ENCODE results near the gene ATAD3B. TPM values are rescaled to one million over a fixed set of nuclear protein-coding genes. Genes with fewer than 3 reads are reported as not detected.
A peak's percentile ranks its signal among the peaks of the same experiment; 100 is the strongest.

The ATAD3B gene
- total RNA-seq, 6 experiments from 2014 or later: 8.9 to 15.0 (median 10.2) TPM

DNA sequence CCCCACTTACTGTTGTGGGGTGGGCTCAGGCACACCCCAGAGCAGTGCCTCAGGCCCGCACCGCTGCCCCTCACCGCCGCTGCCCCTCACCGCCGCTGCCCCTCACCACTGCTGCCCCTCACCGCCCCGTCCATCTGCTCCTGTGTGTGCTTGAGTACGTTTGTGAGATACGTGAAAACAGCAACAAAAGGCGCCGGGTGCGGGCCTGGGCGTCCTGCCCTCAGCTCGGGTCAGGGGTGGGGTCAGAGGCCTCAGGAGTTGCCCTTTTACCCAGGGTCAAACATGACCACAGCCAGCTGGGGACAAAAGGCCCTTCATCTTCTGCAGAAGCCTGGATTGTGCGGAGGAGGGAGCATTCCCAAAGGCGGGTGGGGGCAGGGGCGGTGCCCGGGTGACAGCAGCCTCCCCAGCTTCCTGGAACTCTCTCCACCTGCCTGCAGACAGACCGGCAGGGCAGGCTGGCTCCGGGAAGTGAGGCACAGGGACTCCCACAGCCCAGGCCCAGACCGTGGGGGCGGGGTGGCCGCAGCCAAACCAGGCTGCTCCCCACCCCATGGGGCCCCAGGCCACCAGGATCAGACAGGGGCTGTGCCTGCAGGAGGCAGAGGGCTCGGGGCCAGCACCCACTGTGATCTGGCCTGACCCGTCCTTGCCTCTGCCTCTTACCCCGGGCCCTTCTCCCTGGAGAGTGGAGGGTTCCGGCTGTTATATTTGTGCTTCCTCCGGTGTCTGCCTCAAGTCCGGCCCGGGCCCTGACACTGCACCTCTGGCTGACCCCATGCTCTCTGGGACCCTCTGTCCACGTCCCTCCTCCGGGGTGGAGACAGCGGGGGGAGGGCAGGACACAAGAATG, 38.4 kb upstream of the ATAD3B start:
- no peaks in the 10 kb centered on the region for H3K36me3 ChIP-seq
- H3K27ac ChIP-seq: peak overlapping the region; percentile 53 to 84 (median 69)
- peak; percentile 96 to 97 (median 97) for DNase-seq
- peak overlapping the region; percentile 35 to 56 (median 53) for H3K4me3 ChIP-seq
- no peaks in the 10 kb centered on the region for H3K9me3 ChIP-seq
- TF ChIP-seq, protein P1, sequence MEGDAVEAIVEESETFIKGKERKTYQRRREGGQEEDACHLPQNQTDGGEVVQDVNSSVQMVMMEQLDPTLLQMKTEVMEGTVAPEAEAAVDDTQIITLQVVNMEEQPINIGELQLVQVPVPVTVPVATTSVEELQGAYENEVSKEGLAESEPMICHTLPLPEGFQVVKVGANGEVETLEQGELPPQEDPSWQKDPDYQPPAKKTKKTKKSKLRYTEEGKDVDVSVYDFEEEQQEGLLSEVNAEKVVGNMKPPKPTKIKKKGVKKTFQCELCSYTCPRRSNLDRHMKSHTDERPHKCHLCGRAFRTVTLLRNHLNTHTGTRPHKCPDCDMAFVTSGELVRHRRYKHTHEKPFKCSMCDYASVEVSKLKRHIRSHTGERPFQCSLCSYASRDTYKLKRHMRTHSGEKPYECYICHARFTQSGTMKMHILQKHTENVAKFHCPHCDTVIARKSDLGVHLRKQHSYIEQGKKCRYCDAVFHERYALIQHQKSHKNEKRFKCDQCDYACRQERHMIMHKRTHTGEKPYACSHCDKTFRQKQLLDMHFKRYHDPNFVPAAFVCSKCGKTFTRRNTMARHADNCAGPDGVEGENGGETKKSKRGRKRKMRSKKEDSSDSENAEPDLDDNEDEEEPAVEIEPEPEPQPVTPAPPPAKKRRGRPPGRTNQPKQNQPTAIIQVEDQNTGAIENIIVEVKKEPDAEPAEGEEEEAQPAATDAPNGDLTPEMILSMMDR (IDR thresholded peaks at IDR 0.05): no peak
- TF ChIP-seq POLR2A (IDR thresholded peaks at IDR 0.05): peak; percentile 74
- H3K27me3 ChIP-seq: no peaks in the 10 kb centered on the region
- intact Hi-C loops (cut with DNase I): no loop called here
- WGBS (ENCODE audit: insufficient coverage, low coverage, low lambda C conversion rate, missing lambda C conversion rate): 5% methylated on average over 4 of the region's 34 CpGs
- ATAC-seq: peak; percentile 56 to 71 (median 67)
- H3K4me1 ChIP-seq: peaks cover 0 to 79% (median 37%) of the 10 kb centered on the region in 4 donors

DNA sequence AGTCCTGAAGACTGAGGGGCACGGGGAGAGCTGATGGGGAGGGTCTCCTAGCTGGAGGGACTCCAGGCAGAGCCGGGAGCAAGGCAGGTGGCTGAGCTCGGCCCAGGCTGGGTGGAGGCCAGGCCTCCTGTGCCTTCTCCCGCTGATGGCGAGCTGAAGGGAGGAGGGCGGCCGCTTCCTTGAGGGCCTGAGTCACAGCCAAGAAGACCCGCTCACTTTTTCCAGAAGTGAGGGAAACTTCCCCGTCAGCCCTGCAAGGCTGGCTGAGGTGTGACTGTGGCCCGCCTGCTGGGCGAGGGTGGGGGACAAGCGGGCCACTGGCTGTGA, 37.8 kb upstream of the ATAD3B start:
- H3K27me3 ChIP-seq: no peaks in the 10 kb centered on the region
- DNase-seq (peak in 2 of 3 donors; percentile 50 to 62), ATAC-seq (no peak)
- H3K4me1 ChIP-seq: peaks cover 0 to 85% (median 40%) of the 10 kb centered on the region in 4 donors
- no peak for TF ChIP-seq POLR2A (IDR thresholded peaks at IDR 0.05)
- TF ChIP-seq, protein P1 (IDR thresholded peaks at IDR 0.05): no peak
- peak overlapping the region; percentile 53 to 84 (median 69) for H3K27ac ChIP-seq
- intact Hi-C loops (cut with DNase I): no loop called here
- peak overlapping the region in 2 of 3 donors; percentile 27 to 53 for H3K4me3 ChIP-seq
- WGBS (ENCODE audit: insufficient coverage, low coverage, low lambda C conversion rate, missing lambda C conversion rate): no CpG with 5 or more reads among the region's 12 CpGs
- no peaks in the 10 kb centered on the region for H3K9me3 ChIP-seq
- H3K36me3 ChIP-seq: no peaks in the 10 kb centered on the region

DNA sequence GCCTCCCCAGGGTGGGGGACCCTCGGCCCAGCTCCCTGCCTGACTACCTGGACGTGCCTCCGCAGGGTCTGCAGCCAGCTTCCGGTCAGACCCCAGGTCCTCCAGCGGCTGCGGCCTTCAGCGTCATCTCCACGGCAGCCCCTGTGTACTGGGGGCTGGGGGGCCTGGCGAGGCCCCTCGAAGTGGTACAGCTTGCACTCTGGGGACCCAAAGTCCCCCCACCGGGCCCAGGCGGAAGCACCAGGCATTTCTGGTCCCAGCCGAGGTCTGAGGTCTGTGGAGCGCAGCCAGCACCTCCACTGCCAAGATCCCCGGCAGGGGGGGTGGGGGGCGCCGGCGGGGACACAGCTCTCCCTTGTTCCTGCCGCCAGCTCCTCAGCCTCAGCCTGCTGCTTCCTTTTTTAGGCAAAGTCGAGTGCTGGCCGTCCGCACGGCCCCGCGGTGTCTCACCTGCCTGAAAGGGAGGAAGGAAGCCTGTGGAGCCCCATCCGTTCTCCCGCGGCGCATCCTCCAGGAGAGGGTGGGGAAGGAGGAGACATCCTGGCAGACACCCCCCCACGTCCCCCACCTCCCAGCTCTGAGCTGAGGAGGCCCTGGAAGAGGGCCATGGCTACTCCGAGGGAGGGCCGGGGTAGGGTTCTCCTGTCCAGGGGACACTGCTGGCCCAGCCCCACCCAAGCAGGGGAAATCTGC, 37.3 kb upstream of the ATAD3B start:
- Histone ChIP-seq H3K27ac (peak overlapping the region; percentile 53 to 84 (median 69)), H3K27me3 (no peaks in the 10 kb centered on the region), H3K9me3 (no peaks in the 10 kb centered on the region), H3K4me1 (peaks cover 0 to 89% (median 40%) of the 10 kb centered on the region in 4 donors), H3K4me3 (peak overlapping the region in 1 of 3 donors; percentile 27), H3K36me3 (no peaks in the 10 kb centered on the region)
- ATAC-seq (no peak), DNase-seq (peak in 1 of 3 donors; percentile 64)
- no peak for TF ChIP-seq POLR2A (IDR thresholded peaks at IDR 0.05)
- TF ChIP-seq, protein P1 (IDR thresholded peaks at IDR 0.05): no peak
- intact Hi-C loops (cut with DNase I): no loop called here
- WGBS (ENCODE audit: insufficient coverage, low coverage, low lambda C conversion rate, missing lambda C conversion rate): 12% methylated on average over 3 of the region's 32 CpGs

DNA sequence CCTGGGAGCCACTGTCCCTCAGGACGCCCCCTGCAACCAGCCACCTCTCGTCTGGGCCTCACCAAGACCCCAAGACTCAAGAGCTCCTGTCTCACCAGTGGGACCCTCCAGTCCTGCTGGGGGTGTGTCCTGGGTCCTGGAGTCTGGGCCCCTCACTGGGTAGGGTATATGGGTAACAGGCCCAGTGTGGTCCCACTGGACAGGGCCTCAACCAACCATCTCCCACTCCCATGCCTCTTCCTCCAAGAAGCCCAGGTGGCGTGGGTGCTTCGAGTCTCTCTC, 36.8 kb upstream of the ATAD3B start:
- no peak for DNase-seq
- 93% methylated on average over 2 of the region's 4 CpGs for WGBS (ENCODE audit: insufficient coverage, low coverage, low lambda C conversion rate, missing lambda C conversion rate)
- Histone ChIP-seq H3K36me3 (no peaks in the 10 kb centered on the region), H3K27ac (peak overlapping the region; percentile 53 to 84 (median 69)), H3K4me3 (no peak overlapping the region), H3K9me3 (no peaks in the 10 kb centered on the region), H3K4me1 (peaks cover 0 to 88% (median 38%) of the 10 kb centered on the region in 4 donors), H3K27me3 (no peaks in the 10 kb centered on the region)
- TF ChIP-seq, protein P1 (IDR thresholded peaks at IDR 0.05): no peak
- no peak for TF ChIP-seq POLR2A (IDR thresholded peaks at IDR 0.05)
- ATAC-seq: no peak
- intact Hi-C loops (cut with DNase I): no loop called here

All from right lobe of liver (tissue), 6 donors.